ENCODE measurements around the gene FAM171A2. TPM values are rescaled to one million over a fixed set of nuclear protein-coding genes. Genes with fewer than 3 reads are reported as not detected.
A peak's percentile ranks its signal among the peaks of the same experiment; 100 is the strongest.

The FAM171A2 gene
- polyA plus RNA-seq, 3 donors, result not detected

DNA sequence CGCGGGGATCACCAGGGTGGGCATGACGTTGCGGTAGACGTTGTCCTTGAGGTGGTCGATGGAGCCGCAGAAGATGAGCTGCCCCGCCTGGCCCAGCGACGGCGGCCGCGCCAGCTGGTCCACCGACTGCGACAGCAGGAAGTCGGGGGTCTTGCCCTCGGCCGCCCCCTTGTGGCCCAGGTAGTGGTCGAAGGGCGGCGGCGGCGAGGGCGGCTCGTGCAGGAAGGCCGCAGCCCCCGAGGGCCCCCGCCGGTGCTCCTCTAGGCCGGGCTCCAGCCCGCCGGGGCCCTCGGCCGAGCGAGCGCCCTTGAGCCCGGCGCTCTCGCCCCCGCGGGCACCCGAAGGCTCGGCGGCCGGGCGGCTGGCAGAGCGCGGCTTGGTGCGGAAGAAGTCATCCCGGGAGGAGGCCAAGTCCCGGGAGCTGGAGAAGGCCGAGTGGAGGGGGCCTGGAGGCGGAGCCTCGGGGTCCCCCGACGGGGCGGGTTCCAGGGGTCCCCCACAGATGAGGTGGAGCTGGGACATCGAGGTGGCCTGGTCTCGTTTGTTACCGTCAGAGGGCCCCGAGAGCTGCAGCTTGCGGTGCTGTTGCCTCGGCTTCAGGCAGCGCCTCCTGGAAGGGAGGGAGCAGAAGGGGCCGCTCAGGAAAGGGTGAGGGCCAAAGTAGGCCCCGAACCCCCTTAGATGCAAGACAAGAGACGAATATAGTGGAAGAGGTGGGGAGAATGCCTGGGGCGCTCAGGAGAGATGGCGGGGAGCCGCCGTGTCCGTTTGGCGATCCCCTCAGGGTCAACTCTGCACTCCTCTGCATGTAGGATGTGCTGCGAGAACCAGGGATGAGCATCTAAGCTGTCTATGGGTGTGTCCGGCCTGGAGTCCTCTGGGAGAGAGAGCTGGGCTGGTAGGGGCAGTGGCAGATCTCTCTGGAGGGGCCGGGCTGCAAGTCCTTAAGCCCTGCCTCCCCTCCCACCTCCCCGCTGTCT is 8.8 kb downstream of the FAM171A2 start:
- Mint-ChIP-seq H3K27me3 (ENCODE audit: low read depth in 3 of 3) (peaks cover 8 to 33% (median 8%) of the 10 kb centered on the region in 3 donors), H3K9me3 (peaks cover 0 to 4% (median 0%) of the 10 kb centered on the region in 7 donors), H3K36me3 (peaks cover 31 to 34% of the 10 kb centered on the region in 2 donors), H3K4me3 (peak overlapping the region; percentile 63 to 80), H3K4me1 (peaks cover 16% of the 10 kb centered on the region), H3K27ac (peak overlapping the region in 1 of 7 donors; percentile 30)
- peaks cover 0 to 6% of the 10 kb centered on the region in 2 donors for H3K27me3 ChIP-seq (ENCODE audit: control insufficient read depth in 2 of 2, insufficient read depth in 2 of 2, low read length in 2 of 2)
- H3K27ac ChIP-seq (ENCODE audit: low read depth in 1 of 2, low read length in 2 of 2), result no peak overlapping the region
- H3K4me3 ChIP-seq (replicated peaks in 1 of 3; ENCODE audit: low read depth in 2 of 3, low read length in 3 of 3), result no peak overlapping the region
- TF ChIP-seq, protein P1, sequence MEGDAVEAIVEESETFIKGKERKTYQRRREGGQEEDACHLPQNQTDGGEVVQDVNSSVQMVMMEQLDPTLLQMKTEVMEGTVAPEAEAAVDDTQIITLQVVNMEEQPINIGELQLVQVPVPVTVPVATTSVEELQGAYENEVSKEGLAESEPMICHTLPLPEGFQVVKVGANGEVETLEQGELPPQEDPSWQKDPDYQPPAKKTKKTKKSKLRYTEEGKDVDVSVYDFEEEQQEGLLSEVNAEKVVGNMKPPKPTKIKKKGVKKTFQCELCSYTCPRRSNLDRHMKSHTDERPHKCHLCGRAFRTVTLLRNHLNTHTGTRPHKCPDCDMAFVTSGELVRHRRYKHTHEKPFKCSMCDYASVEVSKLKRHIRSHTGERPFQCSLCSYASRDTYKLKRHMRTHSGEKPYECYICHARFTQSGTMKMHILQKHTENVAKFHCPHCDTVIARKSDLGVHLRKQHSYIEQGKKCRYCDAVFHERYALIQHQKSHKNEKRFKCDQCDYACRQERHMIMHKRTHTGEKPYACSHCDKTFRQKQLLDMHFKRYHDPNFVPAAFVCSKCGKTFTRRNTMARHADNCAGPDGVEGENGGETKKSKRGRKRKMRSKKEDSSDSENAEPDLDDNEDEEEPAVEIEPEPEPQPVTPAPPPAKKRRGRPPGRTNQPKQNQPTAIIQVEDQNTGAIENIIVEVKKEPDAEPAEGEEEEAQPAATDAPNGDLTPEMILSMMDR (IDR thresholded peaks at IDR 0.05), result peak; percentile 35
- H4K20me1 ChIP-seq (ENCODE audit: insufficient read depth, low read length), result peaks cover 38% of the 10 kb centered on the region
- DNase-seq, result peak in 1 of 3 donors; percentile 43
- H3K9me3 ChIP-seq (replicated peaks in 1 of 2; ENCODE audit: control insufficient read depth in 1 of 2, insufficient read depth in 1 of 2, low read length in 2 of 2), result no peaks in the 10 kb centered on the region
- peak overlapping the region; percentile 41 for H3K4me2 ChIP-seq (replicated peaks; ENCODE audit: extremely low read depth, low read length, poor library complexity, severe bottlenecking)
- peaks cover 8% of the 10 kb centered on the region for H3K79me2 ChIP-seq (ENCODE audit: insufficient read depth, low read length)
- no peak overlapping the region for H3K9ac ChIP-seq (ENCODE audit: insufficient read depth, low read length, poor library complexity, severe bottlenecking)
- intact Hi-C loops (cut with micrococcal nuclease), result loop anchor here in 1 of 2 donors (5.0 kb wide), 1 partner anchor 38 kb away; no protein-coding TSS in a partner anchor
- H3K36me3 ChIP-seq (replicated peaks in 1 of 2; ENCODE audit: control insufficient read depth in 1 of 2, insufficient read depth in 2 of 2, low read length in 2 of 2), result peaks cover 34 to 35% of the 10 kb centered on the region in 2 donors
- peaks cover 7 to 35% of the 10 kb centered on the region in 2 donors for H3K4me1 ChIP-seq (ENCODE audit: control insufficient read depth in 1 of 2, insufficient read depth in 2 of 2, low read length in 2 of 2)
- H2AFZ ChIP-seq (ENCODE audit: insufficient read depth, low read depth, low read length, poor library complexity, severe bottlenecking), result no peak overlapping the region
- WGBS (ENCODE audit: insufficient coverage), result 60% methylated on average over 67 of the region's 77 CpGs

DNA sequence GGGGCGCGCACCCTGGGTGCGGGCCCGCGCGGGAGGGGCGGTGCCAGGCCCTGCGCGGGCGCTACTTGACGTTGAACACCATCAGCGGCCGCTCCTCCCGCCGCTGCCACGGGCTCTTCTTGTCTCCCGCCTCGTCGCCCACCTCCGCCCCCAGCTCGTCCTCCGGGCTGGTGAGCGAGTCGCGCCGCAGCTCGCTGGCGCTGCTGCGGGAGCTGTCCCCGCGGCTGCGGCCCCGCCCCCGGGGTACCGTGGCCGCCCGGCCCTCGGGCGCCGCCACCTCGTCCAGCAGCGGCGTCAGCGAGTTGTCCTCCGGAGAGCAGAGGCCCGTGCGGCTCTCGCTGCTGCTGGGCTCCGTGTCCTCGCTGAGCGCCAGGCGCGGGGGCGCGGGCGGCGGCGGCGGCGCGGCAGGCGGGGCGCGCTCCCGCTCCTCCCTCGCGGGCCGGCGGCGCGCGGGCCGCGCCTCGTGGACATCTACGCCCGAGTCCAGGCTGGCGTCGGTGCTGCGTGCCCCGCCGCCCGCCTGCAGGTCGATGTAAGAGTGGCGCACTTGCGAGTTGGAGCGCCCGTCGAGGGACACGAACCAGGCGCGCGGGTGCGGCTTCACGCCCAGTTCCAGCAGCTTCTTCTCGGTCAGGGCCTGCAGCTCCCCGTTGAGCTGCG is 9.9 kb downstream of the FAM171A2 start:
- H3K27me3 ChIP-seq (ENCODE audit: control insufficient read depth in 2 of 2, insufficient read depth in 2 of 2, low read length in 2 of 2), result peaks cover 0 to 5% of the 10 kb centered on the region in 2 donors
- peaks cover 49% of the 10 kb centered on the region for H4K20me1 ChIP-seq (ENCODE audit: insufficient read depth, low read length)
- H3K4me2 ChIP-seq (replicated peaks; ENCODE audit: extremely low read depth, low read length, poor library complexity, severe bottlenecking), result peak overlapping the region; percentile 76
- peak overlapping the region in 1 of 3 experiments; percentile 65 for H3K4me3 ChIP-seq (replicated peaks in 1 of 3; ENCODE audit: low read depth in 2 of 3, low read length in 3 of 3)
- Mint-ChIP-seq H3K27ac (no peak overlapping the region), H3K4me3 (peak overlapping the region; percentile 66 to 69), H3K9me3 (peaks cover 0 to 4% (median 0%) of the 10 kb centered on the region in 7 donors), H3K36me3 (peaks cover 38 to 45% of the 10 kb centered on the region in 2 donors), H3K4me1 (peaks cover 26% of the 10 kb centered on the region), H3K27me3 (ENCODE audit: low read depth in 3 of 3) (peaks cover 8 to 29% (median 8%) of the 10 kb centered on the region in 3 donors)
- WGBS (ENCODE audit: insufficient coverage), result 18% methylated on average over 97 of the region's 98 CpGs
- peaks cover 18 to 46% of the 10 kb centered on the region in 2 donors for H3K4me1 ChIP-seq (ENCODE audit: control insufficient read depth in 1 of 2, insufficient read depth in 2 of 2, low read length in 2 of 2)
- peak in 1 of 3 donors; percentile 30 for DNase-seq
- intact Hi-C loops (cut with micrococcal nuclease), result loop anchor here in 1 of 2 donors (5.0 kb wide), 1 partner anchor 37 kb away; no protein-coding TSS in a partner anchor
- no peaks in the 10 kb centered on the region for H3K9me3 ChIP-seq (replicated peaks in 1 of 2; ENCODE audit: control insufficient read depth in 1 of 2, insufficient read depth in 1 of 2, low read length in 2 of 2)
- no peak overlapping the region for H3K27ac ChIP-seq (ENCODE audit: low read depth in 1 of 2, low read length in 2 of 2)
- no peak overlapping the region for H2AFZ ChIP-seq (ENCODE audit: insufficient read depth, low read depth, low read length, poor library complexity, severe bottlenecking)
- H3K9ac ChIP-seq (ENCODE audit: insufficient read depth, low read length, poor library complexity, severe bottlenecking), result peak overlapping the region; percentile 15
- TF ChIP-seq, protein P1 (IDR thresholded peaks at IDR 0.05), result no peak
- peaks cover 19% of the 10 kb centered on the region for H3K79me2 ChIP-seq (ENCODE audit: insufficient read depth, low read length)
- peaks cover 44 to 46% of the 10 kb centered on the region in 2 donors for H3K36me3 ChIP-seq (replicated peaks in 1 of 2; ENCODE audit: control insufficient read depth in 1 of 2, insufficient read depth in 2 of 2, low read length in 2 of 2)

All from CD14-positive monocyte (primary cell).